OCI-LY7 (cell line): ENCODE results near the gene CYP2E1. TPM values are rescaled to one million over a fixed set of nuclear protein-coding genes. Genes with fewer than 3 reads are reported as not detected.

ENCODE experiments used
- BruUV-seq: library from RNA; stranded (reverse); fragments of 400-500 nt; replicated peaks from 2 replicates; lab custom pipeline; 2021; lab: Mats Ljungman, UMichigan
- CTCF ChIA-PET: fragments of 300-600 bp; sonication (Branson Sonifier 250); formaldehyde crosslinking; loops from one replicate; lab custom pipeline; 2022; ENCODE audit warnings: antibody characterized with exemption; ENCODE audit not compliant: unreplicated experiment; lab: Charles Lee
- POLR2A ChIA-PET: fragments of 300-600 bp; sonication (Branson Sonifier 250); formaldehyde crosslinking; loops from one replicate; lab custom pipeline; 2022; ENCODE audit warnings: antibody characterized with exemption; lab: Charles Lee
- DNase-seq: peaks from one replicate; pipeline ENCODE4 v3.0.0-alpha.2; 2015; ENCODE audit warnings: low spot score
- H2AFZ ChIP-seq: fragments of 200-600 bp; sonication (generic), shearing (Covaris generic); 2 replicates; pipeline ENCODE4 v1.6.1; 2014; ENCODE audit warnings: mild to moderate bottlenecking, antibody characterized with exemption, low read length, moderate library complexity
- H3K27ac ChIP-seq: fragments of 200-600 bp; sonication (generic); 2 replicates; pipeline ENCODE4 v1.5.1; 2014; ENCODE audit warnings: mixed run types, low read depth, mild to moderate bottlenecking, moderate library complexity, low read length, inconsistent platforms; ENCODE audit not compliant: poor library complexity, severe bottlenecking
- H3K36me3 ChIP-seq: fragments of 200-600 bp; sonication (generic); 2 replicates; pipeline ENCODE4 v1.6.1; 2014; ENCODE audit warnings: mild to moderate bottlenecking, antibody characterized with exemption, low read length, moderate library complexity, mixed read lengths; ENCODE audit not compliant: insufficient read depth
- H3K4me1 ChIP-seq: fragments of 200-600 bp; sonication (generic); 2 replicates; pipeline ENCODE4 v1.5.1; 2014; ENCODE audit warnings: mild to moderate bottlenecking, low read length; ENCODE audit not compliant: insufficient read depth, poor library complexity, severe bottlenecking
- H3K4me2 ChIP-seq: fragments of 200-600 bp; sonication (generic); 2 replicates; pipeline ENCODE4 v1.6.1; 2014; ENCODE audit warnings: mild to moderate bottlenecking, low read length
- H3K4me3 ChIP-seq: fragments of 200-600 bp; sonication (generic); 2 replicates; pipeline ENCODE4 v1.5.1; 2014; ENCODE audit warnings: mild to moderate bottlenecking, low read depth, low read length; ENCODE audit not compliant: poor library complexity, severe bottlenecking
- H3K79me2 ChIP-seq: fragments of 200-600 bp; sonication (generic); 2 replicates; pipeline ENCODE4 v1.6.1; 2016; ENCODE audit warnings: low read depth, mild to moderate bottlenecking, low read length, moderate library complexity, mixed read lengths; ENCODE audit not compliant: insufficient read depth
- H3K9me2 ChIP-seq: fragments of 200-600 bp; sonication (generic); 2 replicates; pipeline ENCODE4 v1.6.1; 2016; ENCODE audit warnings: mild to moderate bottlenecking, low read length, mixed read lengths; ENCODE audit not compliant: insufficient read depth
- H3K9me3 ChIP-seq: fragments of 200-600 bp; sonication (generic); 2 replicates; pipeline ENCODE4 v1.6.1; 2014; ENCODE audit warnings: mild to moderate bottlenecking, mixed run types, low read length, mixed read lengths
- H4K20me1 ChIP-seq: fragments of 200-600 bp; sonication (generic); 2 replicates; pipeline ENCODE4 v1.6.1; 2014; ENCODE audit warnings: mild to moderate bottlenecking, antibody characterized with exemption, low read length, moderate library complexity, mixed read lengths; ENCODE audit not compliant: insufficient read depth
- EZH2phosphoT487 ChIP-seq: fragments of 200-600 bp; sonication (generic); IDR thresholded peaks from 2 replicates; pipeline ENCODE4 v1.6.1; 2018; ENCODE audit warnings: low read depth, borderline replicate concordance, mild to moderate bottlenecking, mixed run types, antibody characterized with exemption, low read length, moderate library complexity, mixed read lengths
- intact Hi-C: fragments of 100-400 bp; cut with micrococcal nuclease; formaldehyde crosslinking; loops from one replicate; pipeline ENCODE4 v1.10.0; 2022; ENCODE audit not compliant: unreplicated experiment
- total RNA-seq, 2 experiments: library from RNA; depleted of rRNA in 1 of 2; stranded (reverse); fragments of >200 nt in 1 of 2; shearing (Covaris generic) in 1 of 2; gene quantifications; 2 replicates each; pipeline ENCODE4 v1.2.3, GENCODE V29; 2014 to 2022
- TF ChIP-seq, protein P1 (sequence below): fragments of 200-600 bp; sonication (generic); conservative IDR thresholded peaks from 2 replicates; pipeline ENCODE4 v1.5.1; 2014; ENCODE audit warnings: mild to moderate bottlenecking, antibody characterized with exemption, low read length, moderate library complexity, mixed read lengths

CYP2E1 gene
- total RNA-seq, 2 experiments from 2014 or later = 1.7 to 1.9 TPM

DNA sequence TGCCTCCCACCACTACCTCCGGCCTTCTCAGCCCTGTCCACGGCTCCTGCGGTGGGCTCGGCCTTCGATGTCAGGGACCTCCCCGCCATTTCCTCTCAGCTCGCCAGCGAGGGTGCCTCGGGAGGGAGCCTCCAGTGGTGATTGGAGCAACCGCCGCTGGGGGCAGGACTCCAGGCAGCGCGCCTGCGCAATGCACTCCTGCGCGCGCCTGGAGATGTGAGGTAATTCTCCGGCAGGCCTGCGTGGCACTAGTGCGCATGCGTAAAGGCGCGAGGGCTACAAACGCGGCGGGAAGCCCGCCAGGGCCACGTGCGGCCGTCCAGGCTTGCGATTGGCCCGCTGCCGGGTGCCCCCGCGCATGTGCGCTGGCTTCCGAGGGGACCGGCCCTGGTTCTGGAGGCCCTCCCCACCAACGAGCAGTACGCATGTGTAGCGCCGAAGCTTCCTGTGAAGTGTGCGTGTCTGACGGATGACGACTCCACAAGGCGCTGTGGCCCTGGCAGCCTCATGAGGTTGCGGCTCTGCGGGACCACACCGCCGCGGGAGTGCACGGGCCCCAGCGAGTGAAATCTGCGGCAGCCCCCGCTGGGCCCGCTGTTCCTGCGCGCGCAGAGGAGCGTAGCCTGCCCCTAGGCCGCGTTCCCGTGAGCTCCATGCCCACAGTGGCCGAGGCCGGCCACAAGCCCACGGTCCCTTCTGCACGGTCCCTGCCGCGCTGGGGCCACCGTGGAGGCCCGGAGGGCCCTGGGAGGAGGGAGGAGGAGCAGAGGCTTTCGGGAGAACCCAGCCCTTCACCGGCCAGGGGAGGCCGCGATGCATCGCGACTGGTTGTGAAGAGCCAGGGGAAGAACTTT is 38.5 kb downstream of the CYP2E1 start, which contains the start of gene SYCE1:
Gene SYCE1 (minus strand): TSS at position 143 of the 854 bp plus-strand sequence. CDS start 54 bp downstream, at position 89.
- no peaks in the 10 kb centered on the region for H3K9me3 ChIP-seq
- TF ChIP-seq, protein P1, sequence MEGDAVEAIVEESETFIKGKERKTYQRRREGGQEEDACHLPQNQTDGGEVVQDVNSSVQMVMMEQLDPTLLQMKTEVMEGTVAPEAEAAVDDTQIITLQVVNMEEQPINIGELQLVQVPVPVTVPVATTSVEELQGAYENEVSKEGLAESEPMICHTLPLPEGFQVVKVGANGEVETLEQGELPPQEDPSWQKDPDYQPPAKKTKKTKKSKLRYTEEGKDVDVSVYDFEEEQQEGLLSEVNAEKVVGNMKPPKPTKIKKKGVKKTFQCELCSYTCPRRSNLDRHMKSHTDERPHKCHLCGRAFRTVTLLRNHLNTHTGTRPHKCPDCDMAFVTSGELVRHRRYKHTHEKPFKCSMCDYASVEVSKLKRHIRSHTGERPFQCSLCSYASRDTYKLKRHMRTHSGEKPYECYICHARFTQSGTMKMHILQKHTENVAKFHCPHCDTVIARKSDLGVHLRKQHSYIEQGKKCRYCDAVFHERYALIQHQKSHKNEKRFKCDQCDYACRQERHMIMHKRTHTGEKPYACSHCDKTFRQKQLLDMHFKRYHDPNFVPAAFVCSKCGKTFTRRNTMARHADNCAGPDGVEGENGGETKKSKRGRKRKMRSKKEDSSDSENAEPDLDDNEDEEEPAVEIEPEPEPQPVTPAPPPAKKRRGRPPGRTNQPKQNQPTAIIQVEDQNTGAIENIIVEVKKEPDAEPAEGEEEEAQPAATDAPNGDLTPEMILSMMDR = no peak
- no peak for TF ChIP-seq EZH2phosphoT487
- no peak for DNase-seq
- H3K9me2 ChIP-seq = no peaks in the 10 kb centered on the region
- ChIA-PET POLR2A (no interaction called here), CTCF (no interaction called here)
- no TSS peak for BruUV-seq
- H3K4me3 ChIP-seq = no peak within 1 kb of the TSS
- H3K4me1 ChIP-seq = no peaks in the 10 kb centered on the region
- H3K4me2 ChIP-seq = no peak within 1 kb of the TSS
- no peak within 1 kb of the TSS for H3K27ac ChIP-seq
- H3K79me2 ChIP-seq = no peaks in the 10 kb centered on the region
- no peaks in the 10 kb centered on the region for H4K20me1 ChIP-seq
- no peak within 1 kb of the TSS for H2AFZ ChIP-seq
- H3K36me3 ChIP-seq = no peaks in the 10 kb centered on the region
- intact Hi-C loops = no loop called here

- ChIA-PET POLR2A (no interaction called here), CTCF (no interaction called here)
- Histone ChIP-seq H3K36me3 (no peaks in the 10 kb centered on the region), H3K9me2 (no peaks in the 10 kb centered on the region), H3K79me2 (no peaks in the 10 kb centered on the region), H3K4me2 (no peak overlapping the region), H2AFZ (no peak overlapping the region), H3K4me1 (no peaks in the 10 kb centered on the region), H3K9me3 (no peaks in the 10 kb centered on the region), H3K27ac (no peak overlapping the region), H4K20me1 (no peaks in the 10 kb centered on the region), H3K4me3 (no peak overlapping the region)
- DNase-seq = no peak
- intact Hi-C loops = no loop called here
- TF ChIP-seq, protein P1 = no peak
- no peak for TF ChIP-seq EZH2phosphoT487
- no TSS peak for BruUV-seq
Observed at GRCh38 chr10:133567119-133567518, 40.0 kb downstream of the CYP2E1 start.
